Measurements from ENCODE around the gene PIANP. TPM values are rescaled to one million over a fixed set of nuclear protein-coding genes. Genes with fewer than 3 reads are reported as not detected.

The PIANP gene
- total and polyA plus RNA-seq, 4 donors = 1.2 to 10.7 (median 5.9) TPM

DNA sequence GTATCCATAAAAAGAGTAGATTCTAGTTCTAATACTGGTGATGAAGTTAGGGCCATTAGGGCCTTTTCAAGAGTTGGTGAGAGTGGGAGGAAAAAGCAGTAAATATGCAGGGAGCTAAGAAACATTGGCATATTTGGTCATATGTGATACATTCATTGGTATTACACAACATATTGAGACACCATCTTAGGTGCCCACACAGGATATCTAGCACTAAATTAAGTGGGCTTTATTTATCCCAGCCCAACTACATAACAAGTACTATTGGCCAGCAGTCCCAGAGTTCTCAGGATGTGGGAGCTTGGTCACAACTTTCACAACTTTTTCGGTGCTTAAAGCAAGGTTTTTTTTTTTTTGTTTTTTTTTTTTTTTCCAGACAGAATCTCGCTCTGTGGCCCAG is 35.7 kb downstream of the PIANP start:
- WGBS, 2 donors = 68 to 74% methylated on average over 1 to 2 of the region's 2 CpGs
- no peaks in the 10 kb centered on the region for H3K9me3 ChIP-seq (ENCODE audit: control insufficient read depth, low read length)
- H3K27me3 ChIP-seq (ENCODE audit: control insufficient read depth in 1 of 2, insufficient read depth in 2 of 2, low read length in 1 of 2) = no peaks in the 10 kb centered on the region

DNA sequence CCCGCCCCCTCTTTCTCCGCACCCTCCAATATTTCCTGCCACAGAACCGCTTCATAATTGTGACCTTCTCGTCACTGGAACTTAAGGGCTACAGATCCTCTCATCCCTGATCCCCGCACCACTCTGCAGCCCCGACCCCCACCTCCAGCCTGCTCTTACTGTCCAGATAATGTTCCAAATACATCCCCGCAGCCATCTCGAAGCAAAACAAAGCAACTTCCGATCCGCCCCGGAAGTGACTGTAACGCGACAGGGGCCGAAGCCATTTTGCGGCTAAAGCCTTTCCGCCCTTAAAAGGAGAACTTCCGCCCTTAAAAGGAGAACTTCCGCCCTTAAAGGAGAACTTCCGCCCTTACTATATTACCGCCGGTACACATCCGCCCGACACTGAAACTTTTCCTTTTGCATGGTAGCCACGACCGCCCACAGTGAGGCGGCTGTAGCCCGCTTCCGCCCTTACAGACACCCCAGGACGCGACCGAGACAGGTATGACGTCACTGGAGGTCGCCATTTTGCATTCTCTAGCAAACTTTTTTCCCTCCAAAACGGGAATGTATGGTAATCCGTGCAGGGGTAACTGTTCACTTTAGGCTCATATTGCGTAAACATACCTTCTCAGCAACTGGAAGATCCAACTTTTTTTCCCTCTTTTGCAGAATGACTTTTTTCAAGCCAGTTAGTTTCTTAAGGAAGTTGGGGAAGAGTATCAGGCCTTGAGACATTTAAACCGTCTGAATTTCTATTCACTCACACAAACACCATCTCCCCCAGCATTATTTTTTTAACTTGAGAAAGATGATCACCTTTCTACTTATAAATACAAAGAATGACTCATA is 37.5 kb downstream of the PIANP start, which contains the start of gene ING4:
Gene ING4 (minus strand): TSS at position 214 of the 837 bp plus-strand sequence. CDS start 18 bp downstream, at position 196.
- ATAC-seq (ENCODE audit: low FRiP score) (peak; percentile 100), DNase-seq (peak; percentile 98)
- peak within 1 kb of the TSS; percentile 89 to 91 for H3K4me3 ChIP-seq (ENCODE audit: low read length in 2 of 2)
- no peaks in the 10 kb centered on the region for H3K4me1 ChIP-seq (ENCODE audit: control insufficient read depth in 1 of 2, insufficient read depth in 2 of 2, low read length in 2 of 2)
- H3K27ac ChIP-seq (ENCODE audit: low read depth in 1 of 2, low read length in 2 of 2) = peak within 1 kb of the TSS in 1 of 2 donors; percentile 58
- no peaks in the 10 kb centered on the region for H3K9me3 ChIP-seq (ENCODE audit: control insufficient read depth, low read length)
- intact Hi-C loops (cut with DNase I) = loop anchor here in 1 of 2 donors (1.0 to 5.0 kb wide), 3 partner anchors 26 to 94 kb away; partner anchors contain the start of genes NOP2 and ZNF384
- peaks cover 0 to 9% of the 10 kb centered on the region in 2 donors for H3K36me3 ChIP-seq (ENCODE audit: control insufficient read depth in 1 of 2, insufficient read depth in 2 of 2, low read length in 1 of 2)
- H3K27me3 ChIP-seq (ENCODE audit: control insufficient read depth in 1 of 2, insufficient read depth in 2 of 2, low read length in 1 of 2) = no peaks in the 10 kb centered on the region
- WGBS, 2 donors = 2% methylated on average over 37 of the region's 37 CpGs

More for the DNA sequence above, 35.7 kb downstream of the PIANP start:
- ATAC-seq (ENCODE audit: low FRiP score) (no peak), DNase-seq (no peak)
- H3K4me1 ChIP-seq (ENCODE audit: control insufficient read depth in 1 of 2, insufficient read depth in 2 of 2, low read length in 2 of 2) = no peaks in the 10 kb centered on the region
- intact Hi-C loops (cut with DNase I) = loop anchor here in 1 of 2 donors (5.0 kb wide), 1 partner anchor 48 kb away; no protein-coding TSS in a partner anchor
- H3K27ac ChIP-seq (ENCODE audit: low read depth in 1 of 2, low read length in 2 of 2) = no peak overlapping the region
- H3K4me3 ChIP-seq (ENCODE audit: low read length in 2 of 2) = no peak overlapping the region
- peaks cover 0 to 12% of the 10 kb centered on the region in 2 donors for H3K36me3 ChIP-seq (ENCODE audit: control insufficient read depth in 1 of 2, insufficient read depth in 2 of 2, low read length in 1 of 2)

GRCh38 chr12:6662602-6662905 is 38.1 kb downstream of the PIANP start:
- ATAC-seq (ENCODE audit: low FRiP score) (peak; percentile 57), DNase-seq (no peak)
- WGBS, 2 donors = 1% methylated on average over 10 of the region's 10 CpGs
- peaks cover 0 to 6% of the 10 kb centered on the region in 2 donors for H3K36me3 ChIP-seq (ENCODE audit: control insufficient read depth in 1 of 2, insufficient read depth in 2 of 2, low read length in 1 of 2)
- peak overlapping the region in 1 of 2 donors; percentile 56 for H3K27ac ChIP-seq (ENCODE audit: low read depth in 1 of 2, low read length in 2 of 2)
- intact Hi-C loops (cut with DNase I) = loop anchor here in 1 of 2 donors (2.0 to 5.0 kb wide), 2 partner anchors 45 to 94 kb away; partner anchors contain the start of gene NOP2
- H3K27me3 ChIP-seq (ENCODE audit: control insufficient read depth in 1 of 2, insufficient read depth in 2 of 2, low read length in 1 of 2) = no peaks in the 10 kb centered on the region
- peak overlapping the region; percentile 89 to 91 for H3K4me3 ChIP-seq (ENCODE audit: low read length in 2 of 2)
- no peaks in the 10 kb centered on the region for H3K9me3 ChIP-seq (ENCODE audit: control insufficient read depth, low read length)
- H3K4me1 ChIP-seq (ENCODE audit: control insufficient read depth in 1 of 2, insufficient read depth in 2 of 2, low read length in 2 of 2) = no peaks in the 10 kb centered on the region

GRCh38 chr12:6653987-6654386 is 46.6 kb downstream of the PIANP start:
- intact Hi-C loops (cut with DNase I) = no loop called here
- ATAC-seq (ENCODE audit: low FRiP score) = no peak

DNA sequence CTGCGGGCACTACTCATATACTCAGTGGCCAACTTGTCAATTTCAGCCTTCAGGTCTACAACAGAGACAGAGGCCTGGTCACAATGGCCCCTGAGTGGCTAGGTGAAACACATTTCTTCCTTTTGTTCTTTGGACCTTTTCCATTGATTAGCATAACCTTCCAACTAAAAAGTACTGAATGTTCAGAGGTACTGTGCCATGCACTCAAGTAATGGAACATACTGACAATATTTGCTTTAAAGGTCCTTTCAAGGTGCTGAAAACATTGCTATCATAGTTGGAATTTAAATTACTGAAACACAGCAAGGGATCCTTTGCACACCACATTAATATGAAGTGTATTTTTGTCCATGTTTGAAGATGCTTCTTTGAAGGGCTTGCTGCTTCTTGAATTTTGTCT is 47.3 kb downstream of the PIANP start:
- DNase-seq (no peak), ATAC-seq (ENCODE audit: low FRiP score) (no peak)
- no peak overlapping the region for H3K4me3 ChIP-seq (ENCODE audit: low read length in 2 of 2)
- WGBS, 2 donors = 99 to 100% methylated on average over 1 of the region's 1 CpG
- no peaks in the 10 kb centered on the region for H3K27me3 ChIP-seq (ENCODE audit: control insufficient read depth in 1 of 2, insufficient read depth in 2 of 2, low read length in 1 of 2)
- H3K27ac ChIP-seq (ENCODE audit: low read depth in 1 of 2, low read length in 2 of 2) = no peak overlapping the region
- H3K9me3 ChIP-seq (ENCODE audit: control insufficient read depth, low read length) = no peaks in the 10 kb centered on the region
- peaks cover 9 to 16% of the 10 kb centered on the region in 2 donors for H3K36me3 ChIP-seq (ENCODE audit: control insufficient read depth in 1 of 2, insufficient read depth in 2 of 2, low read length in 1 of 2)
- intact Hi-C loops (cut with DNase I) = no loop called here
- no peaks in the 10 kb centered on the region for H3K4me1 ChIP-seq (ENCODE audit: control insufficient read depth in 1 of 2, insufficient read depth in 2 of 2, low read length in 2 of 2)

More at GRCh38 chr12:6653987-6654386, 46.6 kb downstream of the PIANP start:
- peaks cover 9 to 16% of the 10 kb centered on the region in 2 donors for H3K36me3 ChIP-seq (ENCODE audit: control insufficient read depth in 1 of 2, insufficient read depth in 2 of 2, low read length in 1 of 2)
- H3K9me3 ChIP-seq (ENCODE audit: control insufficient read depth, low read length) = no peaks in the 10 kb centered on the region
- DNase-seq = peak in 1 of 2 donors; percentile 10
- H3K27me3 ChIP-seq (ENCODE audit: control insufficient read depth in 1 of 2, insufficient read depth in 2 of 2, low read length in 1 of 2) = no peaks in the 10 kb centered on the region
- no peak overlapping the region for H3K27ac ChIP-seq (ENCODE audit: low read depth in 1 of 2, low read length in 2 of 2)
- no peaks in the 10 kb centered on the region for H3K4me1 ChIP-seq (ENCODE audit: control insufficient read depth in 1 of 2, insufficient read depth in 2 of 2, low read length in 2 of 2)
- no peak overlapping the region for H3K4me3 ChIP-seq (ENCODE audit: low read length in 2 of 2)
- WGBS, 2 donors = 85% methylated on average over 5 of the region's 5 CpGs

DNA sequence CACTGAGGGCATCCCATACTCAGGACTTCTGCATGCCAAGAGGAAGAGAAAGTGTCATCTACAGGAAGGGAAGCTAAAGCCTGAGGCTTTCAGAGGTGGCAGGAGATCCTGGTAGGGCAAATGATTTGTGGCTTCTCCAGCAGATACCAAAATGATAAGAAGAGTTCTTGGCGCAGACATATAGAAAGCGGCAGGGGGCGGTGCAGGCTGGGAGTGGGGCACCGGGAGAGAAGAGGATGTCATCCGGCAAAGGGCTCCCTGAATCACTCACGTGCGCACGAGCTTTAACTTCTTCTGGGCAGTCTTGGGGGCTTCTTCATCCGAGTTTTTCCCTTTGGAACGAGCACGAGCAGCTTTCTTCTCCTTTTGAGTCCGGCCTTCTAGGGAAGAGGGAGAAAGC is 48.2 kb downstream of the PIANP start:
- intact Hi-C loops (cut with DNase I) = no loop called here
- DNase-seq (peak in 1 of 2 donors; percentile 20), ATAC-seq (ENCODE audit: low FRiP score) (no peak)
- H3K4me3 ChIP-seq (ENCODE audit: low read length in 2 of 2) = no peak overlapping the region
- WGBS, 2 donors = 83 to 90% methylated on average over 12 of the region's 12 CpGs
- peaks cover 9 to 16% of the 10 kb centered on the region in 2 donors for H3K36me3 ChIP-seq (ENCODE audit: control insufficient read depth in 1 of 2, insufficient read depth in 2 of 2, low read length in 1 of 2)
- H3K27me3 ChIP-seq (ENCODE audit: control insufficient read depth in 1 of 2, insufficient read depth in 2 of 2, low read length in 1 of 2) = no peaks in the 10 kb centered on the region
- no peaks in the 10 kb centered on the region for H3K4me1 ChIP-seq (ENCODE audit: control insufficient read depth in 1 of 2, insufficient read depth in 2 of 2, low read length in 2 of 2)
- H3K27ac ChIP-seq (ENCODE audit: low read depth in 1 of 2, low read length in 2 of 2) = no peak overlapping the region
- no peaks in the 10 kb centered on the region for H3K9me3 ChIP-seq (ENCODE audit: control insufficient read depth, low read length)

- intact Hi-C loops (cut with DNase I) = no loop called here
- no peaks in the 10 kb centered on the region for H3K27me3 ChIP-seq (ENCODE audit: control insufficient read depth in 1 of 2, insufficient read depth in 2 of 2, low read length in 1 of 2)
Measured at GRCh38 chr12:6650832-6651231, 49.8 kb downstream of the PIANP start.

GRCh38 chr12:6647083-6647604 is 53.5 kb downstream of the PIANP start, which contains the start of gene ACRBP:
Gene ACRBP, minus strand, starts transcription at chr12:6647432. Its CDS starts 66 bp downstream, at chr12:6647366.
- ATAC-seq (ENCODE audit: low FRiP score) = peak; percentile 92
- Histone ChIP-seq H3K9me3 (ENCODE audit: control insufficient read depth, low read length) (no peaks in the 10 kb centered on the region), H3K27ac (ENCODE audit: low read depth in 1 of 2, low read length in 2 of 2) (no peak within 1 kb of the TSS), H3K36me3 (ENCODE audit: control insufficient read depth in 1 of 2, insufficient read depth in 2 of 2, low read length in 1 of 2) (peaks cover 0 to 9% of the 10 kb centered on the region in 2 donors), H3K27me3 (ENCODE audit: control insufficient read depth in 1 of 2, insufficient read depth in 2 of 2, low read length in 1 of 2) (no peaks in the 10 kb centered on the region), H3K4me1 (ENCODE audit: control insufficient read depth in 1 of 2, insufficient read depth in 2 of 2, low read length in 2 of 2) (no peaks in the 10 kb centered on the region), H3K4me3 (ENCODE audit: low read length in 2 of 2) (peak within 1 kb of the TSS in 1 of 2 donors; percentile 15)
- DNase-seq = peak; percentile 87 to 93
- intact Hi-C loops (cut with DNase I) = no loop called here
- WGBS, 2 donors = 4 to 11% methylated on average over 31 to 38 of the region's 38 CpGs

More at GRCh38 chr12:6650832-6651231, 49.8 kb downstream of the PIANP start:
- Histone ChIP-seq H3K27ac (ENCODE audit: low read depth in 1 of 2, low read length in 2 of 2) (no peak overlapping the region), H3K4me3 (ENCODE audit: low read length in 2 of 2) (no peak overlapping the region), H3K36me3 (ENCODE audit: control insufficient read depth in 1 of 2, insufficient read depth in 2 of 2, low read length in 1 of 2) (peaks cover 9 to 16% of the 10 kb centered on the region in 2 donors), H3K4me1 (ENCODE audit: control insufficient read depth in 1 of 2, insufficient read depth in 2 of 2, low read length in 2 of 2) (no peaks in the 10 kb centered on the region), H3K9me3 (ENCODE audit: control insufficient read depth, low read length) (no peaks in the 10 kb centered on the region)
- no peak for ATAC-seq (ENCODE audit: low FRiP score)
- DNase-seq = peak in 1 of 2 donors; percentile 12
- WGBS, 2 donors = 84 to 85% methylated on average over 8 of the region's 8 CpGs

Measured in aorta (tissue), 5 donors.